Amygdala (tissue), 56 donors: ENCODE measurements around the gene EZH1.
A peak's percentile ranks its signal among the peaks of the same experiment; 100 is the strongest.

Source experiments
- DNase-seq, 56 donors: peaks; one replicate each; lab custom pipeline; 2025; lab: John Stamatoyannopoulos, UW

Gene EZH1

DNA sequence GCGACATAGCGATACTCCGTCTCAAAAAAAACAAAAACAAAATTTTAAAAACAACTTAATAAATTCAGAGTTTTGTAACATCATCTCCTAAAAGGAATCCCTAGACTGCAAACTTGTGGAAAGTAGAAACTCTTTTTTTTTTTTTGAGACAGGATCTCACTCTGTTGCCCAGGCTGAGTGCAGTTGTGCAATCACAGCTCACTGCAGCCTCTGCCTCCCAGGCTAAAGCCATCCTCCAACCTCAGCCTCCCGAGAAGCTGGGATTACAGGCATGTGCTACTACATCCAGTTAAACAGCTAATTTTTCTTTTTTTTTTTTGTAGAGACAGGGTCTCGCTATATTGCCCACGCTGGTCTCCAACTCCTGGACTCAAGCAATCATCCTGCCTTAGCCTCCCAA lies 19.7 kb downstream of the EZH1 start:
- DNase-seq = no peak

DNA sequence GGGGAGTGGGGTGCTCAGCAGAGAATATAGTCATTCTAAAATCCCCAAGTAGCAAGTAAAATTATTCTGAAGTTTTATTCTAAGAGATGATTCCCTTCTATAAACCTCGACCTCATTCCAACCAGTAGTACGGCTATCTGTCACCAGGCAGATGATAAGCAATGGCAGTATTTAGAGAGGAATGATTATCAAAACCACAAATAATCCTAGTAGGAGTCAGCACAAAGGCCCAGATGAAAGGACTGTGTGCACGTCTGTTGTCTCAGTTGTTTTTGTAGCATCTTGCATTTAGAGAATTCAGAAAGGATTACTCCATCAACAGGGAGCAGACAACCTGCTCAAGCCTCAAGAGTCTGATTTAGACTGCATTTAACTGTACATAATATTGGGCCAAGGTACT lies 21.2 kb downstream of the EZH1 start:
- no peak for DNase-seq

DNA sequence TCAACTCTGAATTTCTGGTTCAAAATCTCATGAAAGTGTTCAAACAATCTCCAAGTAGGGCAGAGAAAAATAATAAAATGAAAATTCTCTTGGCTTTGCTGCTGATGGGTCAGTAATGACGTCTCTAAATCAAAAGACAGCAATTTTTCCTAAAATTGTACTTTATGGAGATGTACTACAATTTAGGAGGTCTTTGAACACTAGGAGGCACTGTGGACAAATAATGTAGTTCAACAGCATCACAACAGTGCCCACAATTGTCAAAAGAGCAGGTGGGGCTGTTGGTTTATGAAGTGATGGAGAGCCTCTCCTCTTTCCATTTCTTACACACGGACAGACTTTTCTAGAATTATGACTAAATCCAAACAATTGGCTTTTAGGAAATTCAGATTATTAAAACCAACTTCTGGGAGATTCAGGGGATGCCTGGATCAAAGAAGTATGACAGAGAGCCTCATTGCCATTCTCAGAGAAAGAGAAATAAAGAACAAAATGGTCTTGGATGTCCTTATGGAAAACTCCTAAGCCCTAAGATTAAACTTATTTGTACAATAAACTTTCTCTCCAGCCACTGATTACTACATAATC lies 23.8 kb downstream of the EZH1 start:
- peak in 13 of 56 donors; percentile 4 to 61 (median 23) for DNase-seq

DNA sequence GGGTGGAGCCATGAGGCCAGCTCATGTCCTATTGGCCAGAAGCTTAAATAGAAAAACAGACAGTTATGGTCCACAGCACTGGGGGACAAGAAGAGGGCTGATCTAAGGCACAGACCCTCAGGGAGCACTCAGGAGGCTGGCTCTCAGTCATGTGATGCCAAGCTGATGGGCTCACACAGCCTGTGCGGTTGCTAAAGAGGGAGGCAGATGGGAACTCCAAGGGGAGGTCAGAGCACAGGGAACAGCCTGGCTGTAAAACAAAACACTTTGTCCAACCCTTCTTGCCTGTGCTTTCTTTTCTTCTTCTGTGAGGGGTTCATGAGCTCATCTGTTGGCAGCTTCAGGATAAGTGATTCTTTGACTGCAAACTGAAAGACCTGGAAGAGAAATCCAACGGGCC lies 35.3 kb downstream of the EZH1 start:
- no peak for DNase-seq

GRCh38 chr17:42708588-42708987 lies 36.3 kb downstream of the EZH1 start:
- no peak for DNase-seq

GRCh38 chr17:42706732-42707131 lies 38.1 kb downstream of the EZH1 start:
- DNase-seq = no peak

DNA sequence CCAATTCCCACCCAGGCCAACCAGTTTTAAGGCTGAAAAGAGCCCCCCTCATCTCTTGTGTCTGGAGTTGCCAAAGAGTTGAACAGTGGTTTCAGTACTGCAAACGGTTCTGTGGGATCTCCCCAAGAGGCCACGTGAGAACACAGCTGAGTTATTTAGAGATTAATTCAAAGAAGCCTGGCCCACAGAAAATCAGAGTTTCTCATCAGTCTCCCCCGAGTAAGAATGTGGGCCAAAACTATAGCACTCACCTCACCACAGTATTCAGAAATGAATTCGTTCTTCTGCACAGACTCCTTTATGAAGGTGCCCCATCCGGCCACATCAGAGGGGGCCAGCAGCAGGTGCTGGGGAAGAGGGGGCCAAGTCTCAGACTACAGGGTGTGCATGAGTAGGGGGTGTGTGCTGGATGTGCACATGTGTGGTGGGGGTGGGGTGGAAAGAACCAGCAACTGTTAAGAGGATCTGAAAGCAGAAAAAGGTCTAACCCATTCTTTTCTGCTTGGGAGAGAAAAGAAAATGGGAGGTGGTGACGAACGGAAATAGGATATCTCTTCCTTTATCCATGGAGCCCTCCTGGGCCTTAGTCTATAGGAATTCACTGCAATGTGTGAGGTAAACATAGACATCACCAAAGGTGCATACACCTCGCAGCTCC lies 39.9 kb downstream of the EZH1 start:
- no peak for DNase-seq

- DNase-seq = no peak
Measured at GRCh38 chr17:42704490-42704836, 40.4 kb downstream of the EZH1 start.

GRCh38 chr17:42702446-42702845 lies 42.4 kb downstream of the EZH1 start:
- no peak for DNase-seq

- DNase-seq = no peak
Measured at GRCh38 chr17:42700586-42701289, 44.1 kb downstream of the EZH1 start.

DNA sequence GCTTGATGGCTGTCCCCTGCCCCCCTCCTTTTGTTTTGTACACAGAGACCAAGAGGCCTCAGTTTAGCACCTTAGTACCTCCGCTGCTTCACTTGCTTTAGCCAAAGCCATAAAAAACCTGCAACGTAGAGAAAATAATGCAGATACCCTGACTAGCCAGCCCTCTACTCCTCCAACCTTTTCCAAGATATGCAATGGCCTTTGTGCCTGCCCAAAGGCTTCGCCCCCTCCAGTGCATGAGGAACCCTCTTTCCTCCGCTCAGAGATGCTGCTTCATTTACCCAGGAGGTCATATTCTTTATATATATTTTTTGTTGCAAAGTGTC lies 45.5 kb downstream of the EZH1 start:
- no peak for DNase-seq

DNA sequence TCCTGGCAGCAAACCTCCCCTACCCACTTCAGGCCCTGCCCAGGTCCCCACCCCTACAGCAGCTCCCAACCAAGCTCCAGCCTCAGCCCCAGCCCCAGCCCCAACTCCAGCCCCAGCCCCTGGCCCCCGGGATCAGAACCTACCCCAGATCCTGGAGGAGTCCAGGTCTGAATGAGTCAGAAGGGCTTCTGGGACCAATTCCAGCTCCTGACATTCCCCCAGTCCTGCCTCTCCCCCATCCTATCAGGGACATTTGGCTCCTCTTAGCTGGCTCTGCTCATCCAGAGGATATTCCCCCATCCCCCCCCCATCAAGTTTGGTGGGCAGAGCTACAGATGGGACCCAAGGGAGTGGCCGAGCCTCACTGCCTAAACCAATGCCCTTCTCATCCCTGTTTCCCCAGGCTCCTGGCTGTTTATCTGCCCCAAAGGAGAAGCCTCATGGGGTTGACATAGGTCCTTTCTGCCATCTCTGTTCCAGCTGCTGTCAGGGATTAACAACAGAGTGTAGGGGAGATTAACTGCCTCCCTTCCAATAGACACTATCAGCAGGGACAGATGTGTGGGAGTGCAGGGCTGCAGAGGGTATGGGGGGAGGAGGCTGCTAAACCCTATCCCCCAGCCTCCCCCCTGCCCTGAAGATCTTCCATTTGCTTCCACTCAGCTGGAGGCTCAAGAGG lies 46.0 kb downstream of the EZH1 start:
- DNase-seq = no peak

- no peak for DNase-seq
Measured at GRCh38 chr17:42697108-42697811, 47.6 kb downstream of the EZH1 start.

DNA sequence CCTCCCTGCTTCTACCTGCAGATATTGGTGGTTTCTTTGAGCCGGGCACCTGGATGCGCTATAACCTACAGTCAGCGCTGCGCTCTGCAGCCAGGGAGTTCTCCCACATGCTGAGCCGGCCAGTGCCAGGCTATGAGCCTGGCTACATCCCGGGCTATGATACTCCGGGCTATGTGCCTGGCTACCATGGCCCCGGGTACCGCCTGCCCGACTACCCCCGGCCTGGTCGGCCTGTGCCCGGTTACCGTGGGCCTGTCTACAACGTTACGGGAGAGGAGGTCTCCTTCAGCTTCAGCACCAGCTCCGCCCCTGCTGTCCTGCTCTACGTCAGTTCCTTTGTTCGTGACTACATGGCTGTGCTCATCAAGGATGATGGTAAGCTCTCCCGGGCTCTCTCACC lies 49.3 kb downstream of the EZH1 start:
- DNase-seq = no peak

DNA sequence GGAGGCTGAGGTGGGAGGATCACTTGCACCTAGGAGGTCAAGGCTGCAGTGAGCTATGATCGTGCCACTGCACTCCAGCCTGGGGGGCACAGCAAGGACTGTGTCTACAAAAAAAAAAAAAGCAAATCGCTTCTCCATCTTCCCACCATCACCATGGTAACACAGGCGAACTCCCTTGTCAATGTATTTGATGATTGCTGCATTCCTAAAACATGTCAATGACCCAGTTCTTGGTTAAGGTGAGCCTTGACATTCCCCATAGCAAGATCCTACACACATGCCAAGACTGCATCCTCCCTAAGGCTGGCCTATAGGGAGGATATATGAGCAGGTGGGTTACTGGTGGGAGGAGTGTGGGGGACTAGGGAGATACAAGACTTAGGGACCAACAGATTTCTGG lies 50.3 kb downstream of the EZH1 start:
- DNase-seq = no peak

DNA sequence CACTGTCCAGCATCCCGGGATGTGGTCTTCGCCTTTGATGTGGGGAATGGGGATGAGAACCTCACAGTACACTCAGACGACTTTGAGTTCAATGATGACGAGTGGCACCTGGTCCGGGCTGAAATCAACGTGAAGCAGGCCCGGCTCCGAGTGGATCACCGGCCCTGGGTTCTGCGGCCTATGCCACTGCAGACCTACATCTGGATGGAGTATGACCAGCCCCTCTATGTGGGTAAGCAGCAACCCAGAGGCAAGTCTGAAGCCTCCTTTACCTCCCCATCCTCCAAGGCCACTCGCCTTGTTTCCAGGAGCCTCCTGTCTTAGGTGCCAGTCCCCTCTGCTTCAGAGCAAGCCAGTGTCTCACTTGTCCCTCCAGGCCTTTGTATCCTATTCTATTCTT lies 52.4 kb downstream of the EZH1 start:
- DNase-seq = no peak

DNA sequence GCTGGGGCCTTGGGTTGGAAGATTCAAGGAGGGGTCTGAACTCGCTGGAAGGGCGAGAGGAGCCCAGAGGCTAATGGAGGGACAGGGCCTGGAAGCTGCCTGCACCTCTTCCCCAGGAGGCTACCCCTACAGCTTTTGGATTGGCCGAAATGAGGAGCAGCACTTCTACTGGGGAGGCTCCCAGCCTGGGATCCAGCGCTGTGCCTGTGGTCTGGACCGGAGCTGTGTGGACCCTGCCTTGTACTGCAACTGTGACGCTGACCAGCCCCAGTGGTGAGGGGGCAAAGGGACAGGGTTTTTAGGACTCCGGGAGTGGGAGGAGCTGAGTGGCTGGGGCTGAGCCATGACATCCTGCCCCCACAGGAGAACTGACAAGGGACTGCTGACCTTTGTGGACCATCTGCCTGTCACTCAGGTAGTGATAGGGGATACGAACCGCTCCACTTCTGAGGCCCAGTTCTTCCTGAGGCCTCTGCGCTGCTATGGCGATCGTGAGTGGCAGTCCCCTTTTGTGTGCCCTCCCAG lies 53.8 kb downstream of the EZH1 start:
- DNase-seq = no peak

DNA sequence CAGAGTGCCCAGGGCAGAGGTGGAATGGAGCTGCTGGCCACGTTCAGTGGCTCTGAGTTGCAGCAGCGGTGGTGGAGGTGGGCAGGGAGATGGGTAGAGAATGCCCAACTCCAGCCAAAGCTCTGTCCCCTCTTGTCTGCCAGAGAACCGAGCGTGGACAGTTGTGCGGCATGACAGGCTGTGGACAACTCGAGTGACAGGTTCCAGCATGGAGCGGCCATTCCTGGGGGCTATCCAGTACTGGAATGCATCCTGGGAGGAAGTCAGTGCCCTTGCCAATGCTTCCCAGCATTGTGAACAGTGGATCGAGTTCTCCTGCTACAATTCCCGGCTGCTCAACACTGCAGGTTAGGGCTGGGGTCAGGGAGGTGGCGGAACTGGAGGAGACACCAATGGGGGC lies 54.2 kb downstream of the EZH1 start:
- DNase-seq = no peak

- DNase-seq = no peak
Measured at GRCh38 chr17:42687707-42688320, 57.0 kb downstream of the EZH1 start.

- no peak for DNase-seq
Measured at GRCh38 chr17:42686520-42687128, 58.2 kb downstream of the EZH1 start.
